Measurements from ENCODE around the gene COL13A1. TPM values are rescaled to one million over a fixed set of nuclear protein-coding genes. Genes with fewer than 3 reads are reported as not detected.
A peak's percentile ranks its signal among the peaks of the same experiment; 100 is the strongest.

COL13A1 gene
- total and polyA plus RNA-seq, 4 donors: 0.17 to 0.47 (median 0.18) TPM

DNA sequence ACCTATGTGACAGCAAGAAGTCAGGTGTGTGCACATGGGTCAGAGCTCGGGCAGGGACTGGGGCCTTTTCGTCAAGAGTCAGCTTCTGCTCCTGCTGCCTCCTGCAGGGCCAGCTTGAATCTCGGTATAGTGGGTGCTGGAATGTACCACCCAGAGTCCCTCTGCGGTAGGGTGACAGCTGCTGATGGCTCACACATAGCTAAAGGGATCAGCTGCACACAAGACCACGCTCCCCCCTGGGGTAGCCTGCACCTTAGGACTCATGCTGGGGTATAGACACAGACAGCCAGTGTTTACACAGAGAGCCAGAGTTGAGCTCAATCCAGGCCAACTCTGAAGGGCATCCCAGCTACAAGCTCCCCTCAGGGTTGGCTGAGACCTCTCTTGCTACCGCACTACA is 14.0 kb upstream of the COL13A1 start (continued):
- no peak for TF ChIP-seq HNF4A (conservative IDR thresholded peaks at IDR 0.05)
- TF ChIP-seq, protein P1, sequence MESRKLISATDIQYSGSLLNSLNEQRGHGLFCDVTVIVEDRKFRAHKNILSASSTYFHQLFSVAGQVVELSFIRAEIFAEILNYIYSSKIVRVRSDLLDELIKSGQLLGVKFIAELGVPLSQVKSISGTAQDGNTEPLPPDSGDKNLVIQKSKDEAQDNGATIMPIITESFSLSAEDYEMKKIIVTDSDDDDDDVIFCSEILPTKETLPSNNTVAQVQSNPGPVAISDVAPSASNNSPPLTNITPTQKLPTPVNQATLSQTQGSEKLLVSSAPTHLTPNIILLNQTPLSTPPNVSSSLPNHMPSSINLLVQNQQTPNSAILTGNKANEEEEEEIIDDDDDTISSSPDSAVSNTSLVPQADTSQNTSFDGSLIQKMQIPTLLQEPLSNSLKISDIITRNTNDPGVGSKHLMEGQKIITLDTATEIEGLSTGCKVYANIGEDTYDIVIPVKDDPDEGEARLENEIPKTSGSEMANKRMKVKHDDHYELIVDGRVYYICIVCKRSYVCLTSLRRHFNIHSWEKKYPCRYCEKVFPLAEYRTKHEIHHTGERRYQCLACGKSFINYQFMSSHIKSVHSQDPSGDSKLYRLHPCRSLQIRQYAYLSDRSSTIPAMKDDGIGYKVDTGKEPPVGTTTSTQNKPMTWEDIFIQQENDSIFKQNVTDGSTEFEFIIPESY (IDR thresholded peaks at IDR 0.05): no peak

DNA sequence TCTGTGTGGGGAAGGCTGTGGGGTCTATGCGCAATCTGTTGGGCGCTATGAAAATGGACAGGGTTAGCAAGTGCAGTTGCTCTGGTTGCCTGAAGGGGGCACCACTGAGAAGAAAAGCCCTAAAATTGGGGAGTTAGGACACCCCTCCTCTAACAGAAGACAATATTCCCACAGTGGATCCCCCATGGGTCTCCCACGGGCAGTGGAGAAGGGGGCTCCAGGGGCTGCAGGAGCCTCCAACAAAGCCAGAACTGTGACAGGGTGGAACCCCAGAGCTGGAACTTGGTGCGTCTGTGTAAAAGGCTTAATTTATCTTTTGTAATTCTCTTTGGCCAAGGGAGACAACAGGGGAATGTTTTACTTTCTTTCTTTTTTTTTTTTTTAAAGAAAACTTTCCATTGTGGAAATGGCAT is 12.5 kb upstream of the COL13A1 start:
- TF ChIP-seq, protein P2, sequence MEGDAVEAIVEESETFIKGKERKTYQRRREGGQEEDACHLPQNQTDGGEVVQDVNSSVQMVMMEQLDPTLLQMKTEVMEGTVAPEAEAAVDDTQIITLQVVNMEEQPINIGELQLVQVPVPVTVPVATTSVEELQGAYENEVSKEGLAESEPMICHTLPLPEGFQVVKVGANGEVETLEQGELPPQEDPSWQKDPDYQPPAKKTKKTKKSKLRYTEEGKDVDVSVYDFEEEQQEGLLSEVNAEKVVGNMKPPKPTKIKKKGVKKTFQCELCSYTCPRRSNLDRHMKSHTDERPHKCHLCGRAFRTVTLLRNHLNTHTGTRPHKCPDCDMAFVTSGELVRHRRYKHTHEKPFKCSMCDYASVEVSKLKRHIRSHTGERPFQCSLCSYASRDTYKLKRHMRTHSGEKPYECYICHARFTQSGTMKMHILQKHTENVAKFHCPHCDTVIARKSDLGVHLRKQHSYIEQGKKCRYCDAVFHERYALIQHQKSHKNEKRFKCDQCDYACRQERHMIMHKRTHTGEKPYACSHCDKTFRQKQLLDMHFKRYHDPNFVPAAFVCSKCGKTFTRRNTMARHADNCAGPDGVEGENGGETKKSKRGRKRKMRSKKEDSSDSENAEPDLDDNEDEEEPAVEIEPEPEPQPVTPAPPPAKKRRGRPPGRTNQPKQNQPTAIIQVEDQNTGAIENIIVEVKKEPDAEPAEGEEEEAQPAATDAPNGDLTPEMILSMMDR (IDR thresholded peaks at IDR 0.05; ENCODE audit: low read depth, low read length, missing input control): peak; percentile 36
- TF ChIP-seq SP1 (IDR thresholded peaks at IDR 0.05): no peak
- Histone ChIP-seq H3K4me3 (ENCODE audit: low read depth in 1 of 3, low read length in 3 of 3) (no peak overlapping the region), H3K9ac (ENCODE audit: low read depth in 1 of 2, low read length in 2 of 2) (no peak overlapping the region), H3K36me3 (ENCODE audit: control insufficient read depth in 4 of 4, insufficient read depth in 3 of 4, low read depth in 1 of 4, low read length in 3 of 4) (no peaks in the 10 kb centered on the region), H3K4me1 (ENCODE audit: control insufficient read depth in 4 of 4, insufficient read depth in 4 of 4, low read length in 3 of 4) (no peaks in the 10 kb centered on the region), H3K27ac (ENCODE audit: low read depth in 1 of 2, low read length in 2 of 2) (no peak overlapping the region), H3K27me3 (ENCODE audit: control insufficient read depth in 4 of 4, insufficient read depth in 4 of 4, low read length in 3 of 4) (peaks cover 0 to 2% (median 0%) of the 10 kb centered on the region in 4 donors), H3K9me3 (ENCODE audit: control insufficient read depth in 4 of 4, low read length in 3 of 4) (no peaks in the 10 kb centered on the region)
- 65% methylated on average over 4 of the region's 4 CpGs for WGBS
- no peak for DNase-seq (ENCODE audit: low spot score)

DNA sequence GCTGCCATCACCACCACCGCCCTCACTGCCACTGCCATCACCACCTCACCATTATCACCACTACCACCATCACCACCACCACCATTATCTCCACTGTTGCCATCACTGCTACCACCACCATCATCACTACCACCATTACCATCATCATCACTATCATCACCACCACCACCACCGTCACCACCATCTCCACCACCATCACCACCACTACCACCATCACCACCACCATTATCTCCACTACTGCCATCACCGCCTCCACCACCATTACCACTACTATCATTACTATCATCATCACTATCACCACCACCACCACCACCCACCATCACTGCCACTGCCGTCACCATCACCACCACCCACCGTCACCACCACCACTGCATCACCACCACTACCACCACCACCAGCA is 9.9 kb upstream of the COL13A1 start:
- no peak for DNase-seq (ENCODE audit: low spot score)
- H3K36me3 ChIP-seq (ENCODE audit: control insufficient read depth in 4 of 4, insufficient read depth in 3 of 4, low read depth in 1 of 4, low read length in 3 of 4): no peaks in the 10 kb centered on the region
- H3K9ac ChIP-seq (ENCODE audit: low read depth in 1 of 2, low read length in 2 of 2): no peak overlapping the region
- WGBS: 80% methylated on average over 5 of the region's 5 CpGs
- no peak for TF ChIP-seq RAD21 (IDR thresholded peaks at IDR 0.05)
- TF ChIP-seq JUND (IDR thresholded peaks at IDR 0.05): no peak
- TF ChIP-seq HNF4G (IDR thresholded peaks at IDR 0.05): no peak
- no peak for TF ChIP-seq FOXA1 (IDR thresholded peaks at IDR 0.05)
- TF ChIP-seq YY1 (IDR thresholded peaks at IDR 0.05): no peak
- no peak for TF ChIP-seq HNF4A (conservative IDR thresholded peaks at IDR 0.05)
- TF ChIP-seq SP1 (IDR thresholded peaks at IDR 0.05): no peak
- TF ChIP-seq, protein P1 (IDR thresholded peaks at IDR 0.05): no peak
- TF ChIP-seq, protein P3, sequence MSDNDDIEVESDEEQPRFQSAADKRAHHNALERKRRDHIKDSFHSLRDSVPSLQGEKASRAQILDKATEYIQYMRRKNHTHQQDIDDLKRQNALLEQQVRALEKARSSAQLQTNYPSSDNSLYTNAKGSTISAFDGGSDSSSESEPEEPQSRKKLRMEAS (IDR thresholded peaks at IDR 0.05): no peak
- TF ChIP-seq, protein P4, sequence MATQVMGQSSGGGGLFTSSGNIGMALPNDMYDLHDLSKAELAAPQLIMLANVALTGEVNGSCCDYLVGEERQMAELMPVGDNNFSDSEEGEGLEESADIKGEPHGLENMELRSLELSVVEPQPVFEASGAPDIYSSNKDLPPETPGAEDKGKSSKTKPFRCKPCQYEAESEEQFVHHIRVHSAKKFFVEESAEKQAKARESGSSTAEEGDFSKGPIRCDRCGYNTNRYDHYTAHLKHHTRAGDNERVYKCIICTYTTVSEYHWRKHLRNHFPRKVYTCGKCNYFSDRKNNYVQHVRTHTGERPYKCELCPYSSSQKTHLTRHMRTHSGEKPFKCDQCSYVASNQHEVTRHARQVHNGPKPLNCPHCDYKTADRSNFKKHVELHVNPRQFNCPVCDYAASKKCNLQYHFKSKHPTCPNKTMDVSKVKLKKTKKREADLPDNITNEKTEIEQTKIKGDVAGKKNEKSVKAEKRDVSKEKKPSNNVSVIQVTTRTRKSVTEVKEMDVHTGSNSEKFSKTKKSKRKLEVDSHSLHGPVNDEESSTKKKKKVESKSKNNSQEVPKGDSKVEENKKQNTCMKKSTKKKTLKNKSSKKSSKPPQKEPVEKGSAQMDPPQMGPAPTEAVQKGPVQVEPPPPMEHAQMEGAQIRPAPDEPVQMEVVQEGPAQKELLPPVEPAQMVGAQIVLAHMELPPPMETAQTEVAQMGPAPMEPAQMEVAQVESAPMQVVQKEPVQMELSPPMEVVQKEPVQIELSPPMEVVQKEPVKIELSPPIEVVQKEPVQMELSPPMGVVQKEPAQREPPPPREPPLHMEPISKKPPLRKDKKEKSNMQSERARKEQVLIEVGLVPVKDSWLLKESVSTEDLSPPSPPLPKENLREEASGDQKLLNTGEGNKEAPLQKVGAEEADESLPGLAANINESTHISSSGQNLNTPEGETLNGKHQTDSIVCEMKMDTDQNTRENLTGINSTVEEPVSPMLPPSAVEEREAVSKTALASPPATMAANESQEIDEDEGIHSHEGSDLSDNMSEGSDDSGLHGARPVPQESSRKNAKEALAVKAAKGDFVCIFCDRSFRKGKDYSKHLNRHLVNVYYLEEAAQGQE (IDR thresholded peaks at IDR 0.05): no peak
- no peak for TF ChIP-seq TAF1 (conservative IDR thresholded peaks at IDR 0.05)
- TF ChIP-seq GABPA (IDR thresholded peaks at IDR 0.05 in 1 of 2, conservative IDR thresholded peaks at IDR 0.05 in 1 of 2): no peak
- TF ChIP-seq, protein P5, sequence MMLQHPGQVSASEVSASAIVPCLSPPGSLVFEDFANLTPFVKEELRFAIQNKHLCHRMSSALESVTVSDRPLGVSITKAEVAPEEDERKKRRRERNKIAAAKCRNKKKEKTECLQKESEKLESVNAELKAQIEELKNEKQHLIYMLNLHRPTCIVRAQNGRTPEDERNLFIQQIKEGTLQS (IDR thresholded peaks at IDR 0.05): no peak
- TF ChIP-seq, protein P2 (IDR thresholded peaks at IDR 0.05; ENCODE audit: low read depth, low read length, missing input control): no peak
- TF ChIP-seq NR2F2 (IDR thresholded peaks at IDR 0.05): no peak
- TF ChIP-seq EGR1 (IDR thresholded peaks at IDR 0.05; ENCODE audit: low read depth in 2 of 2): no peak
- no peak overlapping the region for H3K4me3 ChIP-seq (ENCODE audit: low read depth in 1 of 3, low read length in 3 of 3)
- no peak overlapping the region for H3K27ac ChIP-seq (ENCODE audit: low read depth in 1 of 2, low read length in 2 of 2)
- no peaks in the 10 kb centered on the region for H3K4me1 ChIP-seq (ENCODE audit: control insufficient read depth in 4 of 4, insufficient read depth in 4 of 4, low read length in 3 of 4)
- peaks cover 0 to 3% (median 1%) of the 10 kb centered on the region in 4 donors for H3K27me3 ChIP-seq (ENCODE audit: control insufficient read depth in 4 of 4, insufficient read depth in 4 of 4, low read length in 3 of 4)
- peaks cover 0 to 11% (median 5%) of the 10 kb centered on the region in 4 donors for H3K9me3 ChIP-seq (ENCODE audit: control insufficient read depth in 4 of 4, low read length in 3 of 4)
